Stimulated activated CD4-positive, alpha-beta T cell treated with anti-CD3 and anti-CD28 coated beads, Interleukin-1b, Interleukin-23, amount 100 ng/mL, for 48 hours (primary cell): Measurements from ENCODE around the gene CACNA1D.

ENCODE experiments used
- DNase-seq: peaks from one replicate; pipeline ENCODE4 v3.0.0-alpha.2; 2020

The CACNA1D gene

GRCh38 chr3:53813229-53813628 is 318.8 kb downstream of the CACNA1D start:
- no peak for DNase-seq

GRCh38 chr3:53813876-53814275 is 319.5 kb downstream of the CACNA1D start:
- no peak for DNase-seq

GRCh38 chr3:53815067-53815466 is 320.7 kb downstream of the CACNA1D start:
- no peak for DNase-seq

- no peak for DNase-seq
These were observed 321.2 kb downstream of the CACNA1D start for GRCh38 chr3:53815651-53816050.

- DNase-seq = no peak
These were observed 322.0 kb downstream of the CACNA1D start for GRCh38 chr3:53816425-53816824.

GRCh38 chr3:53817211-53817610 is 322.8 kb downstream of the CACNA1D start:
- DNase-seq = no peak

GRCh38 chr3:53817809-53818208 is 323.4 kb downstream of the CACNA1D start:
- DNase-seq = no peak

- DNase-seq = no peak
These were observed 324.1 kb downstream of the CACNA1D start for GRCh38 chr3:53818221-53819162.

- DNase-seq = no peak
These were observed 324.9 kb downstream of the CACNA1D start for GRCh38 chr3:53819163-53819868.

GRCh38 chr3:53820084-53820483 is 325.7 kb downstream of the CACNA1D start:
- DNase-seq = no peak

GRCh38 chr3:53820756-53821580 is 326.6 kb downstream of the CACNA1D start:
- DNase-seq = no peak

GRCh38 chr3:53821631-53822121 is 327.3 kb downstream of the CACNA1D start:
- no peak for DNase-seq

- DNase-seq = no peak
These were observed 327.9 kb downstream of the CACNA1D start for GRCh38 chr3:53822331-53822741.

- DNase-seq = no peak
These were observed 328.9 kb downstream of the CACNA1D start for GRCh38 chr3:53823026-53823955.

GRCh38 chr3:53823956-53824657 is 329.7 kb downstream of the CACNA1D start:
- no peak for DNase-seq

- no peak for DNase-seq
These were observed 330.4 kb downstream of the CACNA1D start for GRCh38 chr3:53824795-53825194.

- no peak for DNase-seq
These were observed 331.6 kb downstream of the CACNA1D start for GRCh38 chr3:53826048-53826447.

- DNase-seq = no peak
These were observed 334.2 kb downstream of the CACNA1D start for GRCh38 chr3:53828581-53828980.

- no peak for DNase-seq
These were observed 335.2 kb downstream of the CACNA1D start for GRCh38 chr3:53829605-53830004.

- DNase-seq = no peak
These were observed 336.5 kb downstream of the CACNA1D start for GRCh38 chr3:53830944-53831343.

GRCh38 chr3:53833053-53833645 is 338.7 kb downstream of the CACNA1D start:
- DNase-seq = no peak
